MM.1S (cell line): ENCODE measurements around the gene GRIN3B.
A peak's percentile ranks its signal among the peaks of the same experiment; 100 is the strongest.

Experiments
- DNase-seq: peaks from one replicate; pipeline ENCODE4 v3.0.0-alpha.2; 2015
- H2AFZ ChIP-seq: fragments of 300-600 bp; sonication (generic); 2 replicates; pipeline ENCODE4 v1.6.0; 2016; ENCODE audit warnings: antibody characterized with exemption, low read length
- H3F3A ChIP-seq: fragments of 300-600 bp; sonication (generic); 2 replicates; pipeline ENCODE4 v1.6.1; 2016; ENCODE audit warnings: mild to moderate bottlenecking, antibody characterized with exemption, low read length, moderate library complexity, mixed read lengths; ENCODE audit not compliant: insufficient read depth
- H3K27ac ChIP-seq: fragments of 300-600 bp; sonication (generic); 2 replicates; pipeline ENCODE4 v1.5.1; 2016; ENCODE audit warnings: mild to moderate bottlenecking, low read length
- H3K27me3 ChIP-seq: fragments of 300-600 bp; sonication (generic); replicated peaks from 2 replicates; pipeline ENCODE4 v1.6.0; 2016; ENCODE audit warnings: low read length; ENCODE audit not compliant: insufficient read depth
- H3K36me3 ChIP-seq: fragments of 300-600 bp; sonication (generic); replicated peaks from 2 replicates; pipeline ENCODE4 v1.6.1; 2016; ENCODE audit warnings: mild to moderate bottlenecking, low read length, mixed read lengths; ENCODE audit not compliant: insufficient read depth
- H3K4me1 ChIP-seq: fragments of 300-600 bp; sonication (generic); 2 replicates; pipeline ENCODE4 v1.6.1; 2016; ENCODE audit warnings: low read length, mixed read lengths
- H3K4me2 ChIP-seq: fragments of 300-600 bp; sonication (generic); 2 replicates; pipeline ENCODE4 v1.6.0; 2016; ENCODE audit warnings: low read depth, low read length
- H3K4me3 ChIP-seq: fragments of 300-600 bp; sonication (generic); 2 replicates; pipeline ENCODE4 v1.5.1; 2016; ENCODE audit warnings: low read length, mixed read lengths
- H3K79me2 ChIP-seq: fragments of 300-600 bp; sonication (generic); 2 replicates; pipeline ENCODE4 v1.6.1; 2016; ENCODE audit warnings: mixed run types, low read length, mixed read lengths
- H3K9ac ChIP-seq: fragments of 300-600 bp; sonication (generic); 2 replicates; pipeline ENCODE4 v1.6.1; 2016; ENCODE audit warnings: low read length, mixed read lengths
- H3K9me2 ChIP-seq: fragments of 300-600 bp; sonication (generic); replicated peaks from 2 replicates; pipeline ENCODE4 v1.6.1; 2016; ENCODE audit warnings: mild to moderate bottlenecking, low read length, mixed read lengths; ENCODE audit not compliant: insufficient read depth
- H3K9me3 ChIP-seq: fragments of 300-600 bp; sonication (generic); replicated peaks from 2 replicates; pipeline ENCODE4 v1.6.1; 2016; ENCODE audit warnings: mild to moderate bottlenecking, low read length, mixed read lengths; ENCODE audit not compliant: insufficient read depth
- H4K20me1 ChIP-seq: fragments of 300-600 bp; sonication (generic); 2 replicates; pipeline ENCODE4 v1.6.1; 2016; ENCODE audit warnings: mild to moderate bottlenecking, low read length, moderate library complexity, mixed read lengths; ENCODE audit not compliant: insufficient read depth
- EZH2 ChIP-seq: fragments of 300-600 bp; sonication (generic); optimal IDR thresholded peaks from 2 replicates; pipeline ENCODE3; 2017; ENCODE audit warnings: low read depth, mild to moderate bottlenecking, antibody characterized with exemption, low read length, mixed read lengths
- EZH2phosphoT487 ChIP-seq: fragments of 300-600 bp; sonication (generic); IDR thresholded peaks from 2 replicates; pipeline ENCODE4 v1.6.1; 2018; ENCODE audit warnings: antibody characterized with exemption, low read length
- TF ChIP-seq, protein P1 (sequence below): fragments of 300-600 bp; sonication (generic); IDR thresholded peaks from 2 replicates; pipeline ENCODE4 v1.5.1; 2016; ENCODE audit warnings: antibody characterized with exemption, low read length, mixed read lengths

GRIN3B gene

DNA sequence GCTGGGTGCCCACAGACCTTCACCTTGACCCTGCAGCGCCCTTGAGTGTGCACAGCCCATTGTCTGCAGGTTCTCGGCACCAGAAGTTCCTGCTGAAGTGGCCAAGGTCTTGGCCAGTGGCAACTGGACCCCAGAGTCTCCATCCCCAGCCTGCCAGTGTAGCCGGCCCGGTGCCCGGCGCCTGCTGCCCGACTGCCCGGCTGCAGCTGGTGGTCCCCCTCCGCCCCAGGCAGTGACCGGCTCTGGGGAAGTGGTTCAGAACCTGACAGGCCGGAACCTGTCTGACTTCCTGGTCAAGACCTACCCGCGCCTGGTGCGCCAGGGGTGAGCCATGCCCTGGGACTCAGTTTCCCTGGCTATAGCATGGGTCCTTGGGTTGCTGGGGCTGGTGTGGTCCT lies 54.8 kb downstream of the GRIN3B start:
- no peaks in the 10 kb centered on the region for H3F3A ChIP-seq
- H3K27me3 ChIP-seq: no peaks in the 10 kb centered on the region
- TF ChIP-seq EZH2: no peak
- TF ChIP-seq, protein P1, sequence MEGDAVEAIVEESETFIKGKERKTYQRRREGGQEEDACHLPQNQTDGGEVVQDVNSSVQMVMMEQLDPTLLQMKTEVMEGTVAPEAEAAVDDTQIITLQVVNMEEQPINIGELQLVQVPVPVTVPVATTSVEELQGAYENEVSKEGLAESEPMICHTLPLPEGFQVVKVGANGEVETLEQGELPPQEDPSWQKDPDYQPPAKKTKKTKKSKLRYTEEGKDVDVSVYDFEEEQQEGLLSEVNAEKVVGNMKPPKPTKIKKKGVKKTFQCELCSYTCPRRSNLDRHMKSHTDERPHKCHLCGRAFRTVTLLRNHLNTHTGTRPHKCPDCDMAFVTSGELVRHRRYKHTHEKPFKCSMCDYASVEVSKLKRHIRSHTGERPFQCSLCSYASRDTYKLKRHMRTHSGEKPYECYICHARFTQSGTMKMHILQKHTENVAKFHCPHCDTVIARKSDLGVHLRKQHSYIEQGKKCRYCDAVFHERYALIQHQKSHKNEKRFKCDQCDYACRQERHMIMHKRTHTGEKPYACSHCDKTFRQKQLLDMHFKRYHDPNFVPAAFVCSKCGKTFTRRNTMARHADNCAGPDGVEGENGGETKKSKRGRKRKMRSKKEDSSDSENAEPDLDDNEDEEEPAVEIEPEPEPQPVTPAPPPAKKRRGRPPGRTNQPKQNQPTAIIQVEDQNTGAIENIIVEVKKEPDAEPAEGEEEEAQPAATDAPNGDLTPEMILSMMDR: no peak
- H3K36me3 ChIP-seq: no peaks in the 10 kb centered on the region
- H3K4me3 ChIP-seq: no peak overlapping the region
- H3K9ac ChIP-seq: no peak overlapping the region
- no peak overlapping the region for H3K27ac ChIP-seq
- no peaks in the 10 kb centered on the region for H4K20me1 ChIP-seq
- no peaks in the 10 kb centered on the region for H3K4me1 ChIP-seq
- H3K79me2 ChIP-seq: no peaks in the 10 kb centered on the region
- H3K9me3 ChIP-seq: no peaks in the 10 kb centered on the region
- no peak for DNase-seq
- no peak overlapping the region for H3K4me2 ChIP-seq
- no peaks in the 10 kb centered on the region for H3K9me2 ChIP-seq
- no peak overlapping the region for H2AFZ ChIP-seq

DNA sequence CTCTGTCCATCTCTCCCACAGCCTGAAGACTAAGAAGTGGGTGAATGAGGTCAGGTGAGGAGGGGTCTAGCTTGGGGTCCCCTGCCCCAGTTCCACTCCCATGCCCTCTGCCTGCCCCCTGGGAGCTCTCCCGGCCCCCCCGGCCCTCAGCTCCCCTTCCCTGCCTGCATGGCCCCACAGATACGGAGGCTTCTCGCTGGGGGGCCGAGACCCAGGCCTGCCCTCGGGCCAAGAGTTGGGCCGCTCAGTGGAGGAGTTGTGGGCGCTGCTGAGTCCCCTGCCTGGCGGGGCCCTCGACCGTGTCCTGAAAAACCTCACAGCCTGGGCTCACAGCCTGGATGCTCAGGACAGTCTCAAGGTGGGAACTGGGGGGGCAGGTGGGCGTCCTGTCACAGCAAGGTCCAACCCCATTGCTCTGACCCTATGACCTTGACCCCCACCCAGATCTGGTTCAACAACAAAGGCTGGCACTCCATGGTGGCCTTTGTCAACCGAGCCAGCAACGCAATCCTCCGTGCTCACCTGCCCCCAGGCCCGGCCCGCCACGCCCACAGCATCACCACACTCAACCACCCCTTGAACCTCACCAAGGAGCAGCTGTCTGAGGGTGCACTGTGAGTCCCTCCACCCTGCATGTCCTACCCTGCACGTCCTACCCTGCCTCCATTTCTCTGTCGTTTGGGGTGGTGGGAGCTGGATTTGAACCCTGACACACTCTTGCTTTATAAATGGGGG lies 55.8 kb downstream of the GRIN3B start:
- Histone ChIP-seq H3K4me1 (no peaks in the 10 kb centered on the region), H3K9me2 (no peaks in the 10 kb centered on the region), H3K4me3 (no peak overlapping the region), H3K9ac (no peak overlapping the region), H2AFZ (no peak overlapping the region), H4K20me1 (no peaks in the 10 kb centered on the region), H3K9me3 (no peaks in the 10 kb centered on the region), H3K79me2 (no peaks in the 10 kb centered on the region), H3K27me3 (no peaks in the 10 kb centered on the region), H3F3A (no peaks in the 10 kb centered on the region), H3K27ac (no peak overlapping the region), H3K36me3 (no peaks in the 10 kb centered on the region), H3K4me2 (no peak overlapping the region)
- TF ChIP-seq, protein P1: no peak
- TF ChIP-seq EZH2phosphoT487 (no peak), EZH2 (no peak)
- DNase-seq: no peak

DNA sequence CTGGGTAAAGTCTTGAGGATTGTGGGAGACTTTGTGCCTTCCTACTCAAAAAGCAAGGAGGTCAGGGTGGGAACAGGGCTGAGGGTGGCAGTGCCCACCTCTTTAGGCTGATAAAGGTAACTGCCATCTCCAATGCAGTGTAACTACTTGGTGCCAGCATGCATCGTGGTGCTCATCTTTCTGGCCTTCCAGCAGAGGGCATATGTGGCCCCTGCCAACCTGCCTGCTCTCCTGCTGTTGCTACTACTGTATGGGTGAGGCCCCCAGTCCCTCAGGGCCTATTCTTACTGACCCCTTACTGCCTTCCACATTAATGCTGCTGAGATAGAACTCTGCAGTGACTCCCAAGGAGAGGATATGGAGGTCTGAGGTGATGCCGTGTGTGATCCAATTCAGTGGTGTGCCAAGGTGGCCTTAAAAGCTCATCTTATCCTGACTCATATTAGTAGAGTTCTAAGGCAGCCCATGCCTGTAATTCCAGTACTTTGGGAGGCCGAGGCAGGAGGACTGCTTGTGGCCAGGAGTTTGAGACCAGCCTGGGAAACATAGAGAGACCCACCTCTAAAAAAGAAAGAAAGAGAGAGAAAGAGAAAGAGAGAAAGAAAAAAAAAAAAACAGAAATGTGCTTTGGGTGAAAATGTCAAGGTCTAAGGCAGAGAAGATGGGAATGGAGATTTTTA lies 57.1 kb downstream of the GRIN3B start:
- Histone ChIP-seq H4K20me1 (no peaks in the 10 kb centered on the region), H2AFZ (no peak overlapping the region), H3K4me1 (no peaks in the 10 kb centered on the region), H3K9ac (no peak overlapping the region), H3K4me3 (no peak overlapping the region), H3K9me2 (no peaks in the 10 kb centered on the region), H3K4me2 (no peak overlapping the region), H3F3A (no peaks in the 10 kb centered on the region), H3K79me2 (no peaks in the 10 kb centered on the region), H3K27me3 (no peaks in the 10 kb centered on the region), H3K9me3 (no peaks in the 10 kb centered on the region), H3K27ac (no peak overlapping the region), H3K36me3 (no peaks in the 10 kb centered on the region)
- TF ChIP-seq EZH2phosphoT487: no peak
- TF ChIP-seq, protein P1: peak; percentile 60
- peak; percentile 52 for DNase-seq
